Left forelimb (tissue), 1 donor: ENCODE data around the gene ANKMY2.
"Not testable (repeated sequence)": the region's sequence is repeated elsewhere in the genome, so short reads cannot be mapped to it uniquely, and the experiment has no call there.

Experiments used
- DNase-seq: peaks from one replicate; pipeline ENCODE4 v3.0.0-alpha.2; 2018; ENCODE audit warnings: low spot score

The ANKMY2 gene

GRCh38 chr7:16659854-16660497 is 14.4 kb upstream of the ANKMY2 start:
- DNase-seq, result not testable (repeated sequence)

DNA sequence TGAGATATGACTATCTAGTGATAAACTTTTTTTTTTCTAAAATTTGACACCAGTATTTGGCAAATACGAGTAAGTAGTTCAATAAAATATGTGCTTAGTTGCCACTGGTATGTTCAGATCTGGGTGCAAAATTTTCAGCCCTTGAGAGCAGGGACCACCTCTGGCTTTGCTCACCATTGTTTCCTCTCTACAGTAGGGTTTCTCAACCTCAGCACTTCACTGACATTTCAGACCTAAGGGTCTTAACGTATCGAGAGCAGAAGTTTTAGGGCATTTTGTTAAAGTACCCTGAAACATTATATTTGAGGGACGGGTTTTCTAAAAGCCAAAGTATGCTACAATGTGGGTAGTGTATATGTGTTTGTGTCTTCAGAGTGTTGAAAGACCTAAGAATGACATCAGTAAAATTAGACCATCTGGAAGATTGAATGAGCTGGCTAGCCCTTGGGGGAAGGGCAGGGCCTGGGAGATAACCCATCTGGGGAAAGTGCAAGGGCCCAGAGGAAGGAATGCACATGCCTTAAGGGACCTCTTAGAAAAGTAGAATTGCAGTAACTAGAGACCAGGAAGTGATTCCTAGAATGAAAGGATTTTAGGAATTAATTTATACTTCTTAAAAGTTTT is 12.2 kb upstream of the ANKMY2 start:
- DNase-seq, result no peak

DNA sequence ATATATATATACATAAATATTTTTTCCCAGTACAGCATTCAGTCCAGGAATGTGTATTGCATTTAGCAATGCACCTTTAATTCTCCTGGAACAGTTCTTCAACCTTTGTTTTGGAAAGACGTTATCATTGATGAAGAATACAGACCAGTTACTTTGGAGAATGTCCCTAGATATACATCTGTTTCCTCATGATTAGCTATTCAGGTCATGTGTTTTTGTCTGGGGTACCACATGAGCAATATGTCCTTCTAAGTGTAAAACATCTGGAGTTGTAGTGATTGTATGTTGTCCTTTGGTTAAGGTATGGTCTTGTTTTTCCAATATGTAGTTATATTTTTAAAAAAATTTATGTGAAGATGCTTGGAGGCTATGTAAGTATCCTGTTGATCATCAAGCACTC is 10.6 kb upstream of the ANKMY2 start:
- DNase-seq, result no peak

GRCh38 chr7:16655394-16655793 is 9.8 kb upstream of the ANKMY2 start:
- DNase-seq, result no peak

- DNase-seq, result no peak
Observed at GRCh38 chr7:16652888-16653287, 7.3 kb upstream of the ANKMY2 start.

GRCh38 chr7:16652240-16652583 is 6.7 kb upstream of the ANKMY2 start:
- DNase-seq, result no peak

GRCh38 chr7:16651396-16652239 is 6.1 kb upstream of the ANKMY2 start:
- no peak for DNase-seq

- DNase-seq, result no peak
Observed at GRCh38 chr7:16650266-16650665, 4.7 kb upstream of the ANKMY2 start.

GRCh38 chr7:16649196-16649595 is 3.6 kb upstream of the ANKMY2 start:
- no peak for DNase-seq

GRCh38 chr7:16648551-16648950 is 3.0 kb upstream of the ANKMY2 start:
- no peak for DNase-seq

- DNase-seq, result no peak
Observed at GRCh38 chr7:16647435-16647960, 1.9 kb upstream of the ANKMY2 start.

DNA sequence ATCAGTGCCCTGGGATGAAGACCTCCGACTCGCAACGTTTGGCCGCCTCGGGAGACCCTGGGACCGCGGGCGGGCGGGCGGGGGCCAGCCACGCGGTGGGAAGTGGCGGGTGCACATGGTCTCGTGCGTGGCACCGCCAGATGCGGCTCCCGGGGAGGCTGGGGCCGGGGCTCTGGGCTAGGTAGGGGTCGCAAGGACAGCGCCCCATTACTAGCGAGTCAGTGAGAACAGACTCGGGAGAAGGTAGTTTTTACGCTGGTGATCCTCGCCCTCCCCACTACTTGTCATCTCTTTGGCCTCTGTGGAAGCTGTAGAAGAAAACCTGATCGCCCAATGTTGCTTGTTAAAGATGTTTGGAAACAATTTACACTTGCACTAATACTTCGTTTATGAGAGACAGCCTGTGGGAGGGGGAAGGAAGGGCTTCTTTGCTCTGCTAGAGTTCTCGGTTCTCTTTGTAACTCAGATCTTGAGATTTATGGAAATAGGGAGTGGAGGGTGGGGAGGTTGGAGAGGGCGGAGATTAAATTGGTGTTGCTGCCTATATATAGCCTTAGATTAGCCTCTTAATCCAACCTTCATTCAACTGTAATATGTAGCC is 1.0 kb upstream of the ANKMY2 start:
- no peak for DNase-seq

- DNase-seq, result peak; percentile 73
Observed at GRCh38 chr7:16644636-16645592, 640 bp downstream of the ANKMY2 start.

GRCh38 chr7:16644157-16644556 is 1.4 kb downstream of the ANKMY2 start:
- no peak for DNase-seq

- no peak for DNase-seq
Observed at GRCh38 chr7:16638282-16639280, 7.0 kb downstream of the ANKMY2 start.

- DNase-seq, result no peak
Observed at GRCh38 chr7:16637379-16637778, 8.2 kb downstream of the ANKMY2 start.

DNA sequence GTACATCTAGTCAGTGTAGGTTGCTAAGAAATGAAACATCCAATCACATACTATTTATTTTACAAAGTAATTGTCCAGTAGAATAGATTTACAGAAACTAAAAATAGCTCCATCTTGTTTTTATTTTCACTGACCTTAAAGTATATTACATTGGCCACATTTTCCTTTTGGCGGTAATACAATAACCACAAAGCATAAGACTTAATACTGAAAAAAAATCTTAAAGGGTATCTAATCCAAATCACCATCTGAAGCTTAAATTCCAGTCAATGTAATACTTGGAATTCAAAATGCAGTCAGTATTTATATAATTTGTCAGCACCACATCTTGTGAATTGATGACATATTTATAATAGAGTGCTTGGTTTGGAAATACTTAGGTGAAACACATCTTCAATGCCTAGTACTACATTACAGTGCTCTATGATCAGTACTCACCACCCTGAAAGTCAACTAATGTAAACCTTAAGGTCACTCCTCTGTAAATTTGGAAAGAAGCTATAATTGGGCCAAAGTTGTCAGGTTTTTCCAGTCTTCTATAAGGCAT is 8.9 kb downstream of the ANKMY2 start:
- no peak for DNase-seq

GRCh38 chr7:16634271-16634738 is 11.2 kb downstream of the ANKMY2 start:
- DNase-seq, result no peak

- no peak for DNase-seq
Observed at GRCh38 chr7:16630654-16631053, 14.9 kb downstream of the ANKMY2 start.

GRCh38 chr7:16627236-16627635 is 18.3 kb downstream of the ANKMY2 start:
- no peak for DNase-seq
